WTC11 (cell line): ENCODE measurements around the gene HOXA10.

ENCODE experiments used
- CTCF ChIP-seq: fragments of 200-600 bp; IDR thresholded peaks from 2 replicates; pipeline ENCODE4 v1.8.0; 2022; ENCODE audit warnings: antibody characterized with exemption
- ERG ChIP-seq: fragments of 250-450 bp; sonication (Bioruptor Pico); IDR thresholded peaks from 2 replicates; pipeline ENCODE4 v1.8.0; 2021; ENCODE audit warnings: mild to moderate bottlenecking
- HMGXB4 ChIP-seq: sonication (generic); formaldehyde crosslinking; IDR thresholded peaks from 2 replicates; pipeline ENCODE4 v1.8.1; 2023; ENCODE audit warnings: mild to moderate bottlenecking, moderate library complexity, missing genetic modification reagents

- TF ChIP-seq CTCF = no peak
- TF ChIP-seq ERG (CRISPR knock-in tag) = no peak
- TF ChIP-seq HMGXB4 (CRISPR knock-in tag) = no peak
Measured at GRCh38 chr7:27219821-27220220, 45.7 kb upstream of the HOXA10 start.
